ENCODE measurements around the gene IRGQ. TPM values are rescaled to one million over a fixed set of nuclear protein-coding genes. Genes with fewer than 3 reads are reported as not detected.

Gene IRGQ
- total RNA-seq, 1 experiment from 2014 or later, result 24.1 TPM

DNA sequence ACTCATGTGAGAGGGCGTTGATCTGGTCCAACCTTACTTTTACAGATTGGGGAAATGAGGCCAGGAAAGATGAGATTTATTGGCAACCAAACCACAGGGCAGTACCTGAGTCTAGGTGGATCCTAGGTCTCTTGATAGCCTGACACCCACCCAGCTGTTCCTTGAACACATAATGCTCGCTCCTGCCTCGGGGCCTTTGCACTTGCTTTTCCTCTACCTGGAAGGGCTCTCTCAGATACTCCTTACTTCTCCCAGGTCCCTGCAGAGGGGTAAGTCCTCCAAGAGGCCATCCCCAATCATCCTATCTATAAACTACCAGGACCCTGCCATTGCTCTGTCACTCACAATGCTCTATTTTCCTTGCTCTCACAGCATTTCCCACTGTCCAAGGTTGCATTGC, 55.6 kb downstream of the IRGQ start:
- no peaks in the 10 kb centered on the region for H3K79me2 ChIP-seq (ENCODE audit: insufficient read depth, low read length)
- H3K4ac ChIP-seq (ENCODE audit: low read depth, low read length), result no peak overlapping the region
- H3K4me1 Mint-ChIP-seq, result peaks cover 6 to 7% of the 10 kb centered on the region in 2 experiments
- H3K27me3 ChIP-seq (ENCODE audit: insufficient read depth, low read length), result no peaks in the 10 kb centered on the region
- H2BK120ac ChIP-seq (ENCODE audit: low read depth, low read length, poor library complexity, severe bottlenecking), result no peak overlapping the region
- no peak overlapping the region for H2BK15ac ChIP-seq (ENCODE audit: low read depth, low read length)
- H2BK12ac ChIP-seq (ENCODE audit: insufficient read length, low read depth, low read length), result no peak overlapping the region
- no peak overlapping the region for H4K5ac ChIP-seq (ENCODE audit: insufficient read length, low read depth, low read length)
- no peak overlapping the region for H3K9ac ChIP-seq (ENCODE audit: extremely low read depth, insufficient read length, low read length)
- TF ChIP-seq, protein P1, sequence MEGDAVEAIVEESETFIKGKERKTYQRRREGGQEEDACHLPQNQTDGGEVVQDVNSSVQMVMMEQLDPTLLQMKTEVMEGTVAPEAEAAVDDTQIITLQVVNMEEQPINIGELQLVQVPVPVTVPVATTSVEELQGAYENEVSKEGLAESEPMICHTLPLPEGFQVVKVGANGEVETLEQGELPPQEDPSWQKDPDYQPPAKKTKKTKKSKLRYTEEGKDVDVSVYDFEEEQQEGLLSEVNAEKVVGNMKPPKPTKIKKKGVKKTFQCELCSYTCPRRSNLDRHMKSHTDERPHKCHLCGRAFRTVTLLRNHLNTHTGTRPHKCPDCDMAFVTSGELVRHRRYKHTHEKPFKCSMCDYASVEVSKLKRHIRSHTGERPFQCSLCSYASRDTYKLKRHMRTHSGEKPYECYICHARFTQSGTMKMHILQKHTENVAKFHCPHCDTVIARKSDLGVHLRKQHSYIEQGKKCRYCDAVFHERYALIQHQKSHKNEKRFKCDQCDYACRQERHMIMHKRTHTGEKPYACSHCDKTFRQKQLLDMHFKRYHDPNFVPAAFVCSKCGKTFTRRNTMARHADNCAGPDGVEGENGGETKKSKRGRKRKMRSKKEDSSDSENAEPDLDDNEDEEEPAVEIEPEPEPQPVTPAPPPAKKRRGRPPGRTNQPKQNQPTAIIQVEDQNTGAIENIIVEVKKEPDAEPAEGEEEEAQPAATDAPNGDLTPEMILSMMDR (conservative IDR thresholded peaks at IDR 0.05), result no peak
- no peaks in the 10 kb centered on the region for H3K79me1 ChIP-seq (ENCODE audit: insufficient read depth, low read depth, low read length, poor library complexity, severe bottlenecking)
- H4K20me1 ChIP-seq (ENCODE audit: control insufficient read depth, insufficient read depth, insufficient read length), result no peaks in the 10 kb centered on the region
- H3K4me1 ChIP-seq (ENCODE audit: insufficient read depth, low read length), result no peaks in the 10 kb centered on the region
- H2AFZ ChIP-seq (ENCODE audit: low read length), result no peak overlapping the region
- H3K27me3 Mint-ChIP-seq (ENCODE audit: low read depth), result no peaks in the 10 kb centered on the region; the same call in 1 of the 2 replicates
- peaks cover 43 to 88% (median 79%) of the 10 kb centered on the region in 3 experiments for H3K36me3 Mint-ChIP-seq (ENCODE audit: insufficient read depth in 1 of 3, low read depth in 3 of 3)
- no peak for DNase-seq
- H2AK5ac ChIP-seq (ENCODE audit: insufficient read length, low read length), result no peak overlapping the region
- no peak overlapping the region for H3K14ac ChIP-seq (ENCODE audit: insufficient read depth, low read length)
- H4K91ac ChIP-seq (ENCODE audit: insufficient read length, low read depth, low read length), result no peak overlapping the region
- no peak overlapping the region for H3K4me3 Mint-ChIP-seq
- no peak overlapping the region for H4K8ac ChIP-seq (replicated peaks; ENCODE audit: insufficient read length, low read depth, low read length)
- no peak overlapping the region for H3K56ac ChIP-seq (ENCODE audit: insufficient read length, low read depth, low read length)
- H3K23me2 ChIP-seq (ENCODE audit: insufficient read length, low read depth, low read length, poor library complexity, severe bottlenecking), result no peaks in the 10 kb centered on the region
- H3T11ph ChIP-seq (ENCODE audit: low read length), result no peak overlapping the region
- no peak overlapping the region for H3K27ac Mint-ChIP-seq
- H2BK20ac ChIP-seq (ENCODE audit: low read depth, low read length, poor library complexity, severe bottlenecking), result no peak overlapping the region
- H3K27ac ChIP-seq (ENCODE audit: insufficient read length, low read depth, low read length), result no peak overlapping the region
- peaks cover 6 to 7% of the 10 kb centered on the region in 2 experiments; a peak in 4 of 5 replicates for H3K9me3 Mint-ChIP-seq
- H3K4me2 ChIP-seq (ENCODE audit: insufficient read depth, insufficient read length, low read length), result no peak overlapping the region
- H3K18ac ChIP-seq (ENCODE audit: insufficient read length, low read depth, low read length), result no peak overlapping the region
- no peak overlapping the region for H3K23ac ChIP-seq (ENCODE audit: insufficient read length, low read depth, low read length)
- no CpG with 5 or more reads among the region's 3 CpGs for WGBS (ENCODE audit: extremely low coverage, insufficient read length, low lambda C conversion rate)
- no peak overlapping the region for H2BK5ac ChIP-seq (ENCODE audit: insufficient read length, low read length)
- H3K9me3 ChIP-seq (ENCODE audit: control insufficient read depth, low read depth, low read length), result no peaks in the 10 kb centered on the region
